Endothelial cell of umbilical vein (primary cell): ENCODE measurements around the gene SRGN. TPM values are rescaled to one million over a fixed set of nuclear protein-coding genes. Genes with fewer than 3 reads are reported as not detected.

Source experiments
- BruUV-seq: library from RNA; stranded (reverse); fragments of 400-500 nt; replicated peaks from 2 replicates; lab custom pipeline; 2021; lab: Mats Ljungman, UMichigan
- CTCF ChIA-PET: fragments of 300-600, 350-600 bp; sonication (Branson Sonifier 250); formaldehyde crosslinking; loops from one replicate; lab custom pipeline; 2021; ENCODE audit warnings: antibody characterized with exemption, inconsistent platforms; lab: Charles Lee
- POLR2A ChIA-PET: fragments of 300-600, 350-600 bp; sonication (Branson Sonifier 250); formaldehyde crosslinking; loops from one replicate; lab custom pipeline; 2021; ENCODE audit warnings: antibody characterized with exemption, inconsistent platforms; lab: Charles Lee
- DNase-seq: peaks from one replicate; pipeline ENCODE4 v3.0.0-alpha.2; 2011; ENCODE audit warnings: low read depth, low spot score
- FAIRE-seq: peaks from 2 replicates; lab custom pipeline; 2011; peaks lifted over from hg19 to GRCh38; lab: Jason Lieb, UNC
- H2AFZ ChIP-seq: 2 replicates; pipeline ENCODE4 v1.6.0; 2012; ENCODE audit warnings: low read depth, low read length, control low read depth, inconsistent platforms
- H3K27ac ChIP-seq: 2 replicates; pipeline ENCODE4 v1.5.1; 2011; ENCODE audit warnings: low read depth, mild to moderate bottlenecking, control low read depth, low read length, moderate library complexity; ENCODE audit not compliant: insufficient read depth
- H3K27me3 ChIP-seq, 2 experiments: 2 replicates each; pipeline versions ENCODE4 v1.6.0 to v1.6.1; 2011; ENCODE audit warnings: low read length in 2 of 2, mixed read lengths in 1 of 2; ENCODE audit not compliant: control insufficient read depth in 2 of 2, insufficient read depth in 2 of 2
- H3K36me3 ChIP-seq, 2 experiments: 2 replicates in 1 of 2; 3 replicates in 1 of 2; pipeline ENCODE4 v1.5.1; 2011; ENCODE audit warnings: low read length in 2 of 2, mild to moderate bottlenecking in 1 of 2, moderate library complexity in 1 of 2; ENCODE audit not compliant: control insufficient read depth in 2 of 2, insufficient read depth in 2 of 2; ENCODE audit errors: extremely low read depth in 1 of 2
- H3K4me1 ChIP-seq: 3 replicates; pipeline ENCODE4 v1.5.1; 2011; ENCODE audit warnings: mild to moderate bottlenecking, low read length; ENCODE audit not compliant: control insufficient read depth, insufficient read depth; ENCODE audit errors: extremely low read depth
- H3K4me2 ChIP-seq: 2 replicates; pipeline ENCODE4 v1.6.1; 2011; ENCODE audit warnings: low read length, control low read depth, mixed read lengths; ENCODE audit not compliant: insufficient read depth
- H3K4me3 ChIP-seq, 3 experiments: fragments of 200-600 bp in 1 of 3; sonication (generic), shearing (Covaris generic) in 1 of 3; replicated peaks in 1 of 3; 2 replicates each; pipeline ENCODE4 v1.5.1; 2011 to 2016; ENCODE audit warnings: control low read depth in 3 of 3, low read length in 3 of 3, mild to moderate bottlenecking in 2 of 3, inconsistent platforms in 1 of 3, low read depth in 1 of 3, moderate library complexity in 1 of 3; ENCODE audit not compliant: insufficient read depth in 1 of 3
- H3K79me2 ChIP-seq: 2 replicates; pipeline ENCODE4 v1.6.0; 2012; ENCODE audit warnings: low read length, inconsistent platforms; ENCODE audit not compliant: control insufficient read depth, insufficient read depth
- H3K9ac ChIP-seq: replicated peaks from 2 replicates; pipeline ENCODE3; 2011; ENCODE audit warnings: low read length, control low read depth; ENCODE audit not compliant: insufficient read depth; ENCODE audit errors: extremely low read depth
- H3K9me1 ChIP-seq: replicated peaks from 3 replicates; pipeline ENCODE4 v1.6.0; 2011; ENCODE audit warnings: mild to moderate bottlenecking, low read length; ENCODE audit not compliant: control insufficient read depth, insufficient read depth; ENCODE audit errors: extremely low read depth
- H3K9me3 ChIP-seq: replicated peaks from 2 replicates; pipeline ENCODE4 v1.5.1; 2012; ENCODE audit warnings: low read length, inconsistent platforms; ENCODE audit not compliant: control insufficient read depth, insufficient read depth
- H4K20me1 ChIP-seq: replicated peaks from 2 replicates; pipeline ENCODE3; 2011; ENCODE audit warnings: mild to moderate bottlenecking, low read length; ENCODE audit not compliant: control insufficient read depth, insufficient read depth; ENCODE audit errors: extremely low read depth
- EZH2 ChIP-seq: IDR thresholded peaks from 2 replicates; pipeline ENCODE4 v1.6.1; 2012; ENCODE audit warnings: borderline replicate concordance, low read depth, mild to moderate bottlenecking, moderate library complexity, low read length, inconsistent platforms; ENCODE audit not compliant: severe bottlenecking
- FOS ChIP-seq: IDR thresholded peaks from 2 replicates; pipeline ENCODE4 v1.6.1; 2011; ENCODE audit warnings: mild to moderate bottlenecking, low read length, moderate library complexity, borderline replicate concordance; ENCODE audit not compliant: insufficient read depth
- GATA2 ChIP-seq: IDR thresholded peaks from 2 replicates; pipeline ENCODE4 v1.7.0; 2011; ENCODE audit warnings: low read depth, mild to moderate bottlenecking, moderate library complexity, mixed read lengths, low read length; ENCODE audit not compliant: insufficient read length, insufficient read depth
- JUN ChIP-seq: IDR thresholded peaks from 2 replicates; pipeline ENCODE4 v1.6.1; 2011; ENCODE audit warnings: borderline replicate concordance, low read depth; ENCODE audit not compliant: insufficient read length, insufficient read depth
- MYC ChIP-seq: IDR thresholded peaks from one replicate; pipeline ENCODE4 v1.6.1; 2011; ENCODE audit warnings: mild to moderate bottlenecking, low read depth, low read length
- POLR2A ChIP-seq: IDR thresholded peaks from 2 replicates; pipeline ENCODE4 v1.6.1; 2012; ENCODE audit warnings: low read depth, mild to moderate bottlenecking, control low read depth, low read length
- POLR2AphosphoS5 ChIP-seq: IDR thresholded peaks from 2 replicates; pipeline ENCODE4 v1.6.1; 2012; ENCODE audit warnings: low read depth, mild to moderate bottlenecking, control low read depth, low read length, moderate library complexity; ENCODE audit not compliant: insufficient read depth
- dilution Hi-C: fragments of 300-500 bp; cut with MboI; formaldehyde crosslinking; loops from one replicate; pipeline ENCODE4 v1.15.0; 2019; ENCODE audit warnings: low sequenced_read_pairs; ENCODE audit not compliant: extremely low pct_ligation_motif_present
- intact Hi-C: fragments of 100-400 bp; cut with micrococcal nuclease; formaldehyde crosslinking; loops from one replicate; pipeline ENCODE4 v1.10.0; 2022
- polyA plus RNA-seq, 4 experiments: library from polyadenylated mRNA; depleted of rRNA in 3 of 4; stranded (reverse) in 3 of 4; unstranded in 1 of 4; fragments of >200 nt; gene quantifications; 2 replicates each; pipeline versions ENCODE4 v1.2.1 to v1.2.3, GENCODE V29; 2011 to 2012; ENCODE audit warnings: missing spikeins in 1 of 4
- total RNA-seq: library from RNA; stranded (reverse); gene quantifications from 2 replicates; pipeline ENCODE4 v1.2.3, GENCODE V29; 2021
- TF ChIP-seq, protein P1 (sequence below): IDR thresholded peaks from 2 replicates; pipeline ENCODE4 v1.6.1; 2011; ENCODE audit not compliant: insufficient read depth, insufficient read length
- TF ChIP-seq, protein P2 (sequence below), 2 donors: IDR thresholded peaks; 1 replicate in 1 of 2; 2 replicates in 1 of 2; pipeline ENCODE4 v1.5.1; 2011; ENCODE audit warnings: low read length in 2 of 2, mild to moderate bottlenecking in 2 of 2, moderate library complexity in 2 of 2, control low read depth in 1 of 2, inconsistent platforms in 1 of 2, low read depth in 1 of 2; ENCODE audit not compliant: insufficient read depth in 1 of 2; ENCODE audit errors: extremely low read depth in 1 of 2

Gene SRGN
- total and polyA plus RNA-seq, 2 donors (not counting 3 experiments of a cell fraction or from before 2014, with no cell fraction given) = 384 to 450 TPM

DNA sequence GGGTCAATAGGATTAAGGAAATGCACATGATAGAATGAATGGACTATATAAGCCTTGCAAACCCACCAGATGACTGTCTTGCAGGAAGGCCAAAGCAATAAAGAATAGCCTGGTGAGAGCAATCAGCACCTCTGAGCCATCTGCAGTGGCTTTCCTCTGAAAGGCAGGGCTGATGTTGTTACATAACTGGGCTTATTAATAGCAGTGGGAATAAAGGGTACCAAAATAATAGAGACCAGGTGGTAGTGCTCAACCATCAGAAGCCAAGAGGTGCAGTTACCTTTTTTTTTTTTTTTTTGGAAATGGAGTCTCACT lies 19.2 kb downstream of the SRGN start:
- ChIA-PET POLR2A (no interaction called here), CTCF (no interaction called here)
- H3K9me3 ChIP-seq = no peaks in the 10 kb centered on the region
- H3K9ac ChIP-seq = no peak overlapping the region
- FAIRE-seq (no peak), DNase-seq (no peak)
- H3K9me1 ChIP-seq = no peaks in the 10 kb centered on the region
- H3K27me3 ChIP-seq = no peaks in the 10 kb centered on the region
- dilution Hi-C loops = no loop called here
- BruUV-seq = no TSS peak
- H3K27ac ChIP-seq = no peak overlapping the region
- H3K4me1 ChIP-seq = peaks cover 8% of the 10 kb centered on the region
- no peak overlapping the region for H3K4me2 ChIP-seq
- TF ChIP-seq, protein P1, sequence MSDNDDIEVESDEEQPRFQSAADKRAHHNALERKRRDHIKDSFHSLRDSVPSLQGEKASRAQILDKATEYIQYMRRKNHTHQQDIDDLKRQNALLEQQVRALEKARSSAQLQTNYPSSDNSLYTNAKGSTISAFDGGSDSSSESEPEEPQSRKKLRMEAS = no peak
- TF ChIP-seq JUN = no peak
- TF ChIP-seq FOS = no peak
- no peak for TF ChIP-seq GATA2
- no peak for TF ChIP-seq POLR2A
- TF ChIP-seq, protein P2, sequence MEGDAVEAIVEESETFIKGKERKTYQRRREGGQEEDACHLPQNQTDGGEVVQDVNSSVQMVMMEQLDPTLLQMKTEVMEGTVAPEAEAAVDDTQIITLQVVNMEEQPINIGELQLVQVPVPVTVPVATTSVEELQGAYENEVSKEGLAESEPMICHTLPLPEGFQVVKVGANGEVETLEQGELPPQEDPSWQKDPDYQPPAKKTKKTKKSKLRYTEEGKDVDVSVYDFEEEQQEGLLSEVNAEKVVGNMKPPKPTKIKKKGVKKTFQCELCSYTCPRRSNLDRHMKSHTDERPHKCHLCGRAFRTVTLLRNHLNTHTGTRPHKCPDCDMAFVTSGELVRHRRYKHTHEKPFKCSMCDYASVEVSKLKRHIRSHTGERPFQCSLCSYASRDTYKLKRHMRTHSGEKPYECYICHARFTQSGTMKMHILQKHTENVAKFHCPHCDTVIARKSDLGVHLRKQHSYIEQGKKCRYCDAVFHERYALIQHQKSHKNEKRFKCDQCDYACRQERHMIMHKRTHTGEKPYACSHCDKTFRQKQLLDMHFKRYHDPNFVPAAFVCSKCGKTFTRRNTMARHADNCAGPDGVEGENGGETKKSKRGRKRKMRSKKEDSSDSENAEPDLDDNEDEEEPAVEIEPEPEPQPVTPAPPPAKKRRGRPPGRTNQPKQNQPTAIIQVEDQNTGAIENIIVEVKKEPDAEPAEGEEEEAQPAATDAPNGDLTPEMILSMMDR (IDR thresholded peaks at IDR 0.05; ENCODE audit: extremely low read depth in 1 of 2, insufficient read depth in 1 of 2, low read depth in 1 of 2, low read length in 2 of 2) = no peak
- TF ChIP-seq MYC = no peak
- TF ChIP-seq EZH2 = no peak
- TF ChIP-seq POLR2AphosphoS5 = no peak
- no peak overlapping the region for H3K4me3 ChIP-seq
- no peaks in the 10 kb centered on the region for H4K20me1 ChIP-seq
- peaks cover 6 to 16% of the 10 kb centered on the region in 2 experiments for H3K36me3 ChIP-seq
- H3K79me2 ChIP-seq = peaks cover 13% of the 10 kb centered on the region
- no peak overlapping the region for H2AFZ ChIP-seq
- intact Hi-C loops = no loop called here
